Ovary (tissue), 9 donors: ENCODE data around the gene NME7. TPM values are rescaled to one million over a fixed set of nuclear protein-coding genes. Genes with fewer than 3 reads are reported as not detected.
A peak's percentile ranks its signal among the peaks of the same experiment; 100 is the strongest.

ENCODE experiments used
- DNase-seq, 5 donors: peaks; one replicate each; pipeline ENCODE4 v3.0.0-alpha.2; 2019 to 2020
- H3K27ac ChIP-seq, 2 donors: fragments of 200-600 bp; one replicate each; pipeline versions ENCODE4 v1.5.1 to v1.8.0; 2019 to 2022
- H3K27me3 ChIP-seq: fragments of 200-600 bp; one replicate; pipeline ENCODE4 v1.8.0; 2022
- H3K36me3 ChIP-seq: fragments of 200-600 bp; sonication (generic); one replicate; pipeline ENCODE4 v1.5.1; 2019
- H3K4me1 ChIP-seq: one replicate; pipeline ENCODE4 v1.8.1; 2013; ENCODE audit warnings: mild to moderate bottlenecking, moderate library complexity; ENCODE audit not compliant: insufficient read depth
- H3K4me3 ChIP-seq: fragments of 200-600 bp; sonication (generic); one replicate; pipeline ENCODE4 v1.5.1; 2017
- H3K9me3 ChIP-seq, 2 donors: fragments of 200-600 bp in 1 of 2; sonication (generic) in 1 of 2; one replicate each; pipeline versions ENCODE4 v1.5.1 to v1.8.1; 2013 to 2019; ENCODE audit warnings: mild to moderate bottlenecking in 1 of 2, moderate library complexity in 1 of 2
- EP300 ChIP-seq: sonication (generic); formaldehyde crosslinking; IDR thresholded peaks from one replicate; pipeline ENCODE4 v1.6.1; 2017; ENCODE audit warnings: antibody characterized with exemption
- POLR2A ChIP-seq: fragments of 450-650 bp; IDR thresholded peaks from one replicate; pipeline ENCODE4 v1.6.1; 2017; ENCODE audit warnings: antibody characterized with exemption, mild to moderate bottlenecking, moderate library complexity
- WGBS, 3 donors: extraction: QIAGEN DNeasy Blood & Tissue Kit in 1 of 3; methylation state at CpG; one replicate each; pipeline versions ENCODE4 v1.1.5 to v1.1.7; 2013 to 2017; 5-methylcytosine and 5-hydroxymethylcytosine counted together
- intact Hi-C, 4 donors: fragments of 100-400 bp; cut with DNase I; formaldehyde crosslinking; loops; one replicate each; pipeline versions ENCODE4 v1.11.0 to v1.15.1; 2022 to 2023
- polyA plus RNA-seq, 2 donors: library from polyadenylated mRNA; stranded (reverse); fragments of 200-250 nt in 1 of 2; fragments of 350-450 nt in 1 of 2; fragmentation: Illumina TruSeq in 1 of 2; extraction: RNeasy Lipid Tissue Mini Kit (QIAGEN cat#74804) in 1 of 2; gene quantifications; one replicate each; pipeline ENCODE4 v1.2.3, GENCODE V29; 2013 to 2014
- total RNA-seq, 7 donors: library from RNA; depleted of rRNA in 2 of 7; stranded (reverse); fragments of >200 nt in 2 of 7; fragmentation: NEBNext Ultra II Directional in 3 of 7; extraction: Animal tissue kit (Norgen Biotek cat#: 25700) in 3 of 7; gene quantifications; one replicate each; pipeline versions ENCODE4 v1.1.0 to v1.2.4, GENCODE V29; 2016 to 2023
- TF ChIP-seq, protein P1 (sequence below), 3 donors: fragments of 450-650 bp in 2 of 3; fragments of 200-600 bp in 1 of 3; IDR thresholded peaks; one replicate each; pipeline versions ENCODE4 v1.5.1 to v1.8.0; 2016 to 2022; ENCODE audit warnings: antibody characterized with exemption in 3 of 3, mild to moderate bottlenecking in 1 of 3
- donor health status: DM: no; HTN: no; CAD: no; lungs with moderate emphysema.
- donor health status: DM: no; HTN: no; CAD: no.
- donor health status: Bipolar disorder and iron deficiency.
- donor health status: DM: yes; HTN: yes; CAD: no.
- donor health status: DM: no; HTN: no; CAD: no.
- donor health status: DM: yes; HTN: yes; CAD: no.

The NME7 gene
- total and polyA plus RNA-seq, 9 donors, result 14.2 to 30.0 (median 18.4) TPM

DNA sequence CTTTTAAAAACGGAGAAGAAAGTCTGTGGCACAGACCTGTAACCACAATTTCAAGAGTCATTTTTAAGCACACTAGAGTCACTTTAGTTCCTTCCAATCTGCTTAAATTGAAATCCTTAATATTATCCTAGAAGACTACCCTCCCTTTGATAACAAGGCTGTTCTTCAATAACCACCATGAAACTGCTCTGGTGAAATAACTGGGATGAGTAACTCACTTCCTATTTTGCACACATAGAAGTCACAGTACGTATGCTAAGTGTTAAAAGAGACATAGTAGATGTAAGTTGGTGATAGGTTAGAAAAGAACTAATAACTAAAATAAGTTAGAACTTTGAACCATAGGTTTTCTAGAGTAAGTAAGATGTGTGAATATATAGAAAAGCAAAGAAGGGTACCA is 107.8 kb downstream of the NME7 start:
- Histone ChIP-seq H3K4me3 (no peak overlapping the region), H3K36me3 (no peaks in the 10 kb centered on the region), H3K4me1 (no peaks in the 10 kb centered on the region), H3K27me3 (no peaks in the 10 kb centered on the region), H3K9me3 (no peaks in the 10 kb centered on the region), H3K27ac (no peak overlapping the region)
- WGBS, 3 donors, result 89 to 96% (median 91%) methylated on average over 2 of the region's 2 CpGs
- intact Hi-C loops, result no loop called here
- TF ChIP-seq EP300, result no peak
- TF ChIP-seq, protein P1, sequence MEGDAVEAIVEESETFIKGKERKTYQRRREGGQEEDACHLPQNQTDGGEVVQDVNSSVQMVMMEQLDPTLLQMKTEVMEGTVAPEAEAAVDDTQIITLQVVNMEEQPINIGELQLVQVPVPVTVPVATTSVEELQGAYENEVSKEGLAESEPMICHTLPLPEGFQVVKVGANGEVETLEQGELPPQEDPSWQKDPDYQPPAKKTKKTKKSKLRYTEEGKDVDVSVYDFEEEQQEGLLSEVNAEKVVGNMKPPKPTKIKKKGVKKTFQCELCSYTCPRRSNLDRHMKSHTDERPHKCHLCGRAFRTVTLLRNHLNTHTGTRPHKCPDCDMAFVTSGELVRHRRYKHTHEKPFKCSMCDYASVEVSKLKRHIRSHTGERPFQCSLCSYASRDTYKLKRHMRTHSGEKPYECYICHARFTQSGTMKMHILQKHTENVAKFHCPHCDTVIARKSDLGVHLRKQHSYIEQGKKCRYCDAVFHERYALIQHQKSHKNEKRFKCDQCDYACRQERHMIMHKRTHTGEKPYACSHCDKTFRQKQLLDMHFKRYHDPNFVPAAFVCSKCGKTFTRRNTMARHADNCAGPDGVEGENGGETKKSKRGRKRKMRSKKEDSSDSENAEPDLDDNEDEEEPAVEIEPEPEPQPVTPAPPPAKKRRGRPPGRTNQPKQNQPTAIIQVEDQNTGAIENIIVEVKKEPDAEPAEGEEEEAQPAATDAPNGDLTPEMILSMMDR (IDR thresholded peaks at IDR 0.05), result no peak
- no peak for DNase-seq

GRCh38 chr1:169250795-169251194 is 116.8 kb downstream of the NME7 start:
- intact Hi-C loops, result no loop called here

DNA sequence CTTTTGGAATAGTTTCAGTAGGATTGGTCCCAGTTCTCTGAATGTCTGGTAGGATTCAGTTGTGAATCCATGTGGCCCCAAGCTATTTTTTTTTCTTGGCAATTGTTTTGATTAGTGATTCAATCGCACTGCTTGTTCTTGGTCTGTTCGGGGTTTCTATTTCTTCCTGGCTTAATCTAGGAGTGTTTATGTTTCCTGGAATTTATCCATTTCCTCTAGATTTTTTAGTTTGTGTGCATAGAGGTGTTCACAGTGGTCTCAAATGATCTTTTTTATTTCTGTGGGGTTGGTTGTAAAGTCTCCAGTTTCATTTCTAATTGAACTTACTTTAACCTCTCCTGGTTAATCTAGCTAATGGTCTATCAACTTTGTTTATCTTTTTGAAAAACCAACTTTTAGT is 117.6 kb downstream of the NME7 start:
- Histone ChIP-seq H3K9me3 (no peaks in the 10 kb centered on the region), H3K36me3 (no peaks in the 10 kb centered on the region), H3K4me3 (no peak overlapping the region), H3K27ac (no peak overlapping the region), H3K27me3 (no peaks in the 10 kb centered on the region), H3K4me1 (no peaks in the 10 kb centered on the region)
- no peak for DNase-seq
- intact Hi-C loops, result no loop called here
- 20 to 49% (median 31%) methylated on average over 2 of the region's 2 CpGs for WGBS, 3 donors
- TF ChIP-seq EP300 (no peak), POLR2A (no peak)
- TF ChIP-seq, protein P1 (IDR thresholded peaks at IDR 0.05), result no peak

More at GRCh38 chr1:169250795-169251194, 116.8 kb downstream of the NME7 start:
- WGBS, 3 donors, result 87 to 91% (median 87%) methylated on average over 3 of the region's 3 CpGs
- Histone ChIP-seq H3K4me1 (no peaks in the 10 kb centered on the region), H3K27me3 (no peaks in the 10 kb centered on the region), H3K36me3 (no peaks in the 10 kb centered on the region), H3K4me3 (no peak overlapping the region), H3K27ac (no peak overlapping the region), H3K9me3 (no peaks in the 10 kb centered on the region)
- DNase-seq, result no peak
- TF ChIP-seq, protein P1 (IDR thresholded peaks at IDR 0.05), result no peak

DNA sequence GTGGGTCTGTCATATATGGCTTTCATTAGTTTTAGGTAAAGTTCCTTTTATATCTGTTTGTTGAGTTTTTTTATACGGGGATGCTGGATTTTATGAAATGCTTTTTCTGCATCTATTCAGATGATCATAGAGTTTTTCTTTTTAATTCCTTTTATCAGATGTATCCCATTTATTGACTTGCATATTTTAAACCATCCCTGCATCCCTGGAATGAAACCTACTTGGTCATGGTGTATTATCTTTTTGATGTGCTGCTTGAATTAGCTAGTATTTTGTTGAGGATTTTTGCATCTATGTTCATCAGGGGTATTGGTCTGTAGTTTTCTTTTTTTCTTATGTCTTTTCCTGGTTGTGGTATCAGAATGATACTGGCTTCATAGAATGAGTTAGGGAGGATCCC is 118.0 kb downstream of the NME7 start:
- DNase-seq, result no peak
- intact Hi-C loops, result no loop called here
- Histone ChIP-seq H3K4me3 (no peak overlapping the region), H3K27ac (no peak overlapping the region), H3K27me3 (no peaks in the 10 kb centered on the region), H3K9me3 (no peaks in the 10 kb centered on the region), H3K4me1 (no peaks in the 10 kb centered on the region), H3K36me3 (no peaks in the 10 kb centered on the region)
- WGBS, 3 donors, result 51 to 98% (median 98%) methylated on average over 1 of the region's 1 CpG
- TF ChIP-seq EP300, result no peak
- no peak for TF ChIP-seq POLR2A
- TF ChIP-seq, protein P1 (IDR thresholded peaks at IDR 0.05), result no peak

DNA sequence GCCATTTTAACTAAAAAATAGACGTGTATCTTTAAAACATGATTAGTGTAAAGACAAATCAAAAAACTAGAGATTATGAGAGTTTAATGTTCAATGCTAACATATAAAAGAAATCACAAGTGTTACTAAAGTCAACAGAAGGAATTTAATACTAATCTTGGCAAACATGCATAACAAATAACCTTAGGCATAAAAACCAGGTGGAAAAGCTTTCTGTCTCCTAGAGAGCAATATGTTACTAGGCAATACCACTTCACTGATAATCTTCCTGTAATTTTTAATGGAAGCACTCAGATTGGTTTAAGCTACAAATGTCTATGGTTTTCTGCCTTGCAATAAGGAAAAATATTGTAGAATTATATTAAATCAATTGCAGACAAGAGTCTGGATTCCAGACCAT is 121.9 kb downstream of the NME7 start:
- intact Hi-C loops, result no loop called here
- TF ChIP-seq POLR2A (no peak), EP300 (no peak)
- TF ChIP-seq, protein P1 (IDR thresholded peaks at IDR 0.05), result no peak
- H3K27me3 ChIP-seq, result no peaks in the 10 kb centered on the region
- no peaks in the 10 kb centered on the region for H3K4me1 ChIP-seq
- peak overlapping the region; percentile 2 for H3K4me3 ChIP-seq
- no peaks in the 10 kb centered on the region for H3K9me3 ChIP-seq
- no peaks in the 10 kb centered on the region for H3K36me3 ChIP-seq
- no peak for DNase-seq
- whole genome bisulfite sequencing, 3 donors, result 10 to 20% (median 12%) methylated on average over 1 of the region's 1 CpG
- H3K27ac ChIP-seq, result no peak overlapping the region
